ENCODE results near the gene PBRM1.

The PBRM1 gene

GRCh38 chr3:52544937-52545336, 140.8 kb downstream of the PBRM1 start:
- no peak overlapping the region for H3K4me3 Mint-ChIP-seq
- no peaks in the 10 kb centered on the region for H3K27me3 Mint-ChIP-seq
- H3K9me3 Mint-ChIP-seq, result no peaks in the 10 kb centered on the region
- peaks cover 2% of the 10 kb centered on the region for H3K36me3 Mint-ChIP-seq
- H3K27ac Mint-ChIP-seq, result no peak overlapping the region
- peaks cover 15% of the 10 kb centered on the region for H3K4me1 Mint-ChIP-seq

GRCh38 chr3:52541050-52541449, 144.7 kb downstream of the PBRM1 start:
- Mint-ChIP-seq H3K9me3 (no peaks in the 10 kb centered on the region), H3K27ac (no peak overlapping the region), H3K4me3 (no peak overlapping the region), H3K36me3 (peaks cover 13% of the 10 kb centered on the region), H3K27me3 (no peaks in the 10 kb centered on the region), H3K4me1 (peaks cover 39% of the 10 kb centered on the region)

- Mint-ChIP-seq H3K4me3 (peak overlapping the region; percentile 100), H3K27ac (peak overlapping the region; percentile 87), H3K27me3 (no peaks in the 10 kb centered on the region), H3K4me1 (peaks cover 47% of the 10 kb centered on the region), H3K9me3 (no peaks in the 10 kb centered on the region), H3K36me3 (peaks cover 13% of the 10 kb centered on the region)
These were observed 146.6 kb downstream of the PBRM1 start for GRCh38 chr3:52539010-52539653.

- no peaks in the 10 kb centered on the region for H3K9me3 Mint-ChIP-seq
- H3K27ac Mint-ChIP-seq, result peak overlapping the region; percentile 85
- peak overlapping the region; percentile 100 for H3K4me3 Mint-ChIP-seq
- H3K4me1 Mint-ChIP-seq, result peaks cover 47% of the 10 kb centered on the region
- no peaks in the 10 kb centered on the region for H3K27me3 Mint-ChIP-seq
- peaks cover 13% of the 10 kb centered on the region for H3K36me3 Mint-ChIP-seq
These were observed 147.8 kb downstream of the PBRM1 start for GRCh38 chr3:52537726-52538421.

GRCh38 chr3:52537165-52537620, 148.5 kb downstream of the PBRM1 start:
- Mint-ChIP-seq H3K4me1 (peaks cover 47% of the 10 kb centered on the region), H3K27me3 (no peaks in the 10 kb centered on the region)

GRCh38 chr3:52536369-52537164, 149.1 kb downstream of the PBRM1 start, which contains the start of gene UQCC5:
Gene UQCC5, plus strand, starts transcription at chr3:52536605. Its CDS starts 151 bp downstream, at chr3:52536756.
- Mint-ChIP-seq H3K9me3 (no peaks in the 10 kb centered on the region), H3K4me1 (peaks cover 47% of the 10 kb centered on the region), H3K4me3 (peak within 1 kb of the TSS; percentile 100), H3K36me3 (peaks cover 13% of the 10 kb centered on the region), H3K27me3 (no peaks in the 10 kb centered on the region), H3K27ac (peak within 1 kb of the TSS; percentile 99)

More at GRCh38 chr3:52537165-52537620, 148.5 kb downstream of the PBRM1 start:
- Mint-ChIP-seq H3K36me3 (peaks cover 13% of the 10 kb centered on the region), H3K9me3 (no peaks in the 10 kb centered on the region), H3K27ac (peak overlapping the region; percentile 99), H3K4me3 (peak overlapping the region; percentile 100)

GRCh38 chr3:52536112-52536368, 149.7 kb downstream of the PBRM1 start:
- Mint-ChIP-seq H3K9me3 (no peaks in the 10 kb centered on the region), H3K4me3 (peak overlapping the region; percentile 100), H3K27ac (peak overlapping the region; percentile 99), H3K27me3 (no peaks in the 10 kb centered on the region), H3K36me3 (peaks cover 13% of the 10 kb centered on the region), H3K4me1 (peaks cover 42% of the 10 kb centered on the region)

- H3K27me3 Mint-ChIP-seq, result no peaks in the 10 kb centered on the region
- peak overlapping the region; percentile 100 for H3K4me3 Mint-ChIP-seq
- H3K27ac Mint-ChIP-seq, result peak overlapping the region; percentile 99
- peaks cover 37% of the 10 kb centered on the region for H3K4me1 Mint-ChIP-seq
- H3K9me3 Mint-ChIP-seq, result no peaks in the 10 kb centered on the region
- H3K36me3 Mint-ChIP-seq, result peaks cover 13% of the 10 kb centered on the region
These were observed 150.2 kb downstream of the PBRM1 start for GRCh38 chr3:52535411-52536111.

- Mint-ChIP-seq H3K4me1 (peaks cover 35% of the 10 kb centered on the region), H3K4me3 (peak overlapping the region; percentile 82), H3K9me3 (no peaks in the 10 kb centered on the region), H3K36me3 (peaks cover 13% of the 10 kb centered on the region), H3K27ac (peak overlapping the region; percentile 79), H3K27me3 (no peaks in the 10 kb centered on the region)
These were observed 151.2 kb downstream of the PBRM1 start for GRCh38 chr3:52534281-52535183.

- peak within 1 kb of the TSS; percentile 82 for H3K4me3 Mint-ChIP-seq
- H3K27me3 Mint-ChIP-seq, result no peaks in the 10 kb centered on the region
- peak within 1 kb of the TSS; percentile 79 for H3K27ac Mint-ChIP-seq
- H3K4me1 Mint-ChIP-seq, result peaks cover 27% of the 10 kb centered on the region
- H3K9me3 Mint-ChIP-seq, result no peaks in the 10 kb centered on the region
- H3K36me3 Mint-ChIP-seq, result peaks cover 7% of the 10 kb centered on the region
These were observed 152.0 kb downstream of the PBRM1 start, which contains the start of gene NT5DC2 for GRCh38 chr3:52533623-52534280. Gene NT5DC2, minus strand, starts transcription at chr3:52533857. Its CDS starts 120 bp downstream, at chr3:52533737.

GRCh38 chr3:52532838-52533622, 152.7 kb downstream of the PBRM1 start:
- Mint-ChIP-seq H3K4me1 (peaks cover 21% of the 10 kb centered on the region), H3K27me3 (no peaks in the 10 kb centered on the region), H3K9me3 (no peaks in the 10 kb centered on the region), H3K27ac (no peak overlapping the region), H3K4me3 (peak overlapping the region; percentile 66), H3K36me3 (peaks cover 6% of the 10 kb centered on the region)

- Mint-ChIP-seq H3K9me3 (no peaks in the 10 kb centered on the region), H3K36me3 (peaks cover under 1% of the 10 kb centered on the region), H3K4me3 (peak overlapping the region; percentile 66), H3K27ac (no peak overlapping the region), H3K27me3 (no peaks in the 10 kb centered on the region), H3K4me1 (peaks cover 16% of the 10 kb centered on the region)
These were observed 153.2 kb downstream of the PBRM1 start for GRCh38 chr3:52532517-52532837.

GRCh38 chr3:52531860-52532516, 153.7 kb downstream of the PBRM1 start:
- Mint-ChIP-seq H3K27ac (no peak overlapping the region), H3K4me1 (peaks cover 13% of the 10 kb centered on the region), H3K27me3 (no peaks in the 10 kb centered on the region), H3K4me3 (no peak overlapping the region), H3K36me3 (no peaks in the 10 kb centered on the region), H3K9me3 (no peaks in the 10 kb centered on the region)

All from activated naive CD4-positive, alpha-beta T cell treated with anti-CD3 and anti-CD28 coated beads, Interleukin-2, amount 50 U/mL, for 24 hours (primary cell).